Spleen (tissue), 11 donors: Measurements from ENCODE around the gene CPLX3. TPM values are rescaled to one million over a fixed set of nuclear protein-coding genes. Genes with fewer than 3 reads are reported as not detected.

Experiments used
- DNase-seq: peaks from one replicate; pipeline ENCODE4 v3.0.0-alpha.2; 2020
- H3K27ac ChIP-seq, 8 donors: fragments of 200-600 bp; sonication (generic) in 7 of 8; 1 replicate in 4 of 8; 2 replicates in 4 of 8; pipeline versions ENCODE4 v1.5.0 to v1.8.0; 2016 to 2021; ENCODE audit warnings: inconsistent platforms in 4 of 8, mild to moderate bottlenecking in 4 of 8, moderate library complexity in 1 of 8
- H3K27me3 ChIP-seq, 7 donors: fragments of 200-600 bp; sonication (generic) in 6 of 7; replicated peaks in 1 of 7; 1 replicate in 4 of 7; 2 replicates in 3 of 7; pipeline versions ENCODE4 v1.5.0 to v1.8.0; 2016 to 2021; ENCODE audit warnings: inconsistent platforms in 3 of 7, mild to moderate bottlenecking in 1 of 7
- H3K36me3 ChIP-seq, 6 donors: fragments of 200-600 bp; sonication (generic) in 5 of 6; 1 replicate in 4 of 6; 2 replicates in 2 of 6; pipeline versions ENCODE4 v1.5.0 to v1.8.0; 2016 to 2021; ENCODE audit warnings: inconsistent platforms in 2 of 6
- H3K4me1 ChIP-seq, 6 donors: fragments of 200-600 bp; sonication (generic) in 5 of 6; 1 replicate in 3 of 6; 2 replicates in 3 of 6; pipeline versions ENCODE4 v1.5.0 to v1.8.0; 2016 to 2021; ENCODE audit warnings: inconsistent platforms in 3 of 6
- H3K4me3 ChIP-seq, 8 donors: fragments of 200-600 bp; sonication (generic) in 7 of 8; 1 replicate in 4 of 8; 2 replicates in 4 of 8; pipeline versions ENCODE4 v1.5.0 to v1.8.0; 2016 to 2021; ENCODE audit warnings: inconsistent platforms in 4 of 8, mild to moderate bottlenecking in 4 of 8, moderate library complexity in 2 of 8
- H3K9me3 ChIP-seq, 8 donors: fragments of 200-600 bp; sonication (generic) in 7 of 8; 1 replicate in 4 of 8; 2 replicates in 4 of 8; pipeline versions ENCODE4 v1.5.0 to v1.8.0; 2016 to 2021; ENCODE audit warnings: inconsistent platforms in 4 of 8
- CTCF ChIP-seq, 11 experiments: fragments of 200-600 bp in 7 of 11; fragments of 450-650 bp in 4 of 11; sonication (generic) in 4 of 11; IDR thresholded peaks in 8 of 11; conservative IDR thresholded peaks in 3 of 11; 1 replicate in 7 of 11; 2 replicates in 4 of 11; pipeline versions ENCODE4 v1.4.0 to v1.8.0; 2016 to 2021; ENCODE audit warnings: antibody characterized with exemption in 11 of 11, inconsistent platforms in 4 of 11, mild to moderate bottlenecking in 1 of 11
- POLR2A ChIP-seq, 3 donors: fragments of 450-650 bp; IDR thresholded peaks; one replicate each; pipeline ENCODE4 v1.5.1; 2017; ENCODE audit warnings: antibody characterized with exemption in 3 of 3, mild to moderate bottlenecking in 1 of 3
- POLR2AphosphoS5 ChIP-seq, 3 donors: sonication (generic); formaldehyde crosslinking; IDR thresholded peaks; one replicate each; pipeline ENCODE4 v1.5.1; 2017; ENCODE audit warnings: antibody characterized with exemption in 3 of 3
- WGBS, 5 donors: extraction: QIAGEN DNeasy Blood & Tissue Kit in 3 of 5; methylation state at CpG; one replicate each; pipeline versions ENCODE4 v1.1.5 to v1.1.7; 2013 to 2018; 5-methylcytosine and 5-hydroxymethylcytosine counted together
- intact Hi-C: fragments of 100-400 bp; cut with DNase I; formaldehyde crosslinking; loops from one replicate; pipeline ENCODE4 v1.15.0; 2023; ENCODE audit warnings: low total_unique reads
- polyA plus RNA-seq, 3 donors: library from polyadenylated mRNA; stranded (reverse); fragments of 200-250 nt; gene quantifications; one replicate each; pipeline ENCODE4 v1.2.1, GENCODE V29; 2013
- total RNA-seq, 7 donors: library from RNA; depleted of rRNA in 3 of 7; stranded (reverse); fragments of >200 nt in 3 of 7; fragmentation: NEBNext Ultra II Directional in 4 of 7; extraction: Animal tissue kit (Norgen Biotek cat#: 25700) in 4 of 7; gene quantifications; one replicate each; pipeline versions ENCODE4 v1.1.0 to v1.2.1, GENCODE V29; 2016 to 2021
- donor health status: healthy with polysubstance abuse.
- donor health status: DM: no; HTN: no; CAD: no; lungs with moderate emphysema.
- donor health status: DM: no; HTN: no; CAD: no.
- donor health status: Bipolar disorder and iron deficiency.
- donor health status: healthy.
- donor health status: DM: no; HTN: no; CAD: no.
- donor health status: DM: yes; HTN: yes; CAD: no.

CPLX3 gene
- total and polyA plus RNA-seq, 10 donors, result 17.7 to 207 (median 39.1) TPM

- peaks cover 0 to 55% (median 44%) of the 10 kb centered on the region in 6 donors for H3K36me3 ChIP-seq
- 69 to 87% (median 77%) methylated on average over 6 of the region's 6 CpGs for WGBS, 5 donors
- TF ChIP-seq CTCF (IDR thresholded peaks at IDR 0.05 in 8 of 11, conservative IDR thresholded peaks at IDR 0.05 in 3 of 11) (no peak), POLR2AphosphoS5 (IDR thresholded peaks at IDR 0.05) (peak in 2 of 3 donors; percentile 54 to 67), POLR2A (IDR thresholded peaks at IDR 0.05) (no peak)
- H3K4me1 ChIP-seq, result peaks cover 7 to 41% (median 15%) of the 10 kb centered on the region in 6 donors
- no peaks in the 10 kb centered on the region for H3K27me3 ChIP-seq
- H3K4me3 ChIP-seq, result no peak overlapping the region
- H3K9me3 ChIP-seq, result no peaks in the 10 kb centered on the region
- peak overlapping the region in 2 of 8 donors; percentile 23 to 40 for H3K27ac ChIP-seq
- intact Hi-C loops, result loop anchor here (5.0 kb wide), 1 partner anchor 38 kb away; no protein-coding TSS in a partner anchor
- DNase-seq, result no peak
These were observed 21.5 kb upstream of the CPLX3 start for GRCh38 chr15:74804935-74805334.

- H3K27ac ChIP-seq, result peak overlapping the region in 1 of 8 donors; percentile 45
- no peaks in the 10 kb centered on the region for H3K9me3 ChIP-seq
- TF ChIP-seq POLR2AphosphoS5 (IDR thresholded peaks at IDR 0.05) (peak in 1 of 3 donors; percentile 2), POLR2A (IDR thresholded peaks at IDR 0.05) (no peak)
- H3K27me3 ChIP-seq, result no peaks in the 10 kb centered on the region
- 70 to 87% (median 77%) methylated on average over 5 of the region's 5 CpGs for WGBS, 5 donors
- DNase-seq, result no peak
- intact Hi-C loops, result no loop called here
- peaks cover 0 to 31% (median 21%) of the 10 kb centered on the region in 6 donors for H3K36me3 ChIP-seq
- no peak overlapping the region for H3K4me3 ChIP-seq
- peaks cover 0 to 27% (median 4%) of the 10 kb centered on the region in 6 donors for H3K4me1 ChIP-seq
These were observed 19.1 kb upstream of the CPLX3 start for GRCh38 chr15:74807282-74807681.

- intact Hi-C loops, result no loop called here
These were observed 18.2 kb upstream of the CPLX3 start for GRCh38 chr15:74808078-74808839.

GRCh38 chr15:74808840-74809229 lies 17.6 kb upstream of the CPLX3 start:
- Histone ChIP-seq H3K4me1 (peaks cover 0 to 27% (median 4%) of the 10 kb centered on the region in 6 donors), H3K9me3 (no peaks in the 10 kb centered on the region), H3K27me3 (no peaks in the 10 kb centered on the region), H3K36me3 (peaks cover 0 to 16% (median 6%) of the 10 kb centered on the region in 6 donors), H3K27ac (peak overlapping the region in 1 of 8 donors; percentile 14), H3K4me3 (no peak overlapping the region)
- intact Hi-C loops, result no loop called here
- TF ChIP-seq CTCF (IDR thresholded peaks at IDR 0.05 in 8 of 11, conservative IDR thresholded peaks at IDR 0.05 in 3 of 11), result no peak
- no peak for TF ChIP-seq POLR2AphosphoS5 (IDR thresholded peaks at IDR 0.05)
- TF ChIP-seq POLR2A (IDR thresholded peaks at IDR 0.05), result no peak
- 70 to 77% (median 74%) methylated on average over 4 of the region's 4 CpGs for WGBS, 5 donors
- no peak for DNase-seq

More at GRCh38 chr15:74808078-74808839, 18.2 kb upstream of the CPLX3 start:
- Histone ChIP-seq H3K36me3 (peaks cover 0 to 21% (median 12%) of the 10 kb centered on the region in 6 donors), H3K4me1 (peaks cover 0 to 27% (median 4%) of the 10 kb centered on the region in 6 donors), H3K9me3 (no peaks in the 10 kb centered on the region), H3K27ac (peak overlapping the region in 1 of 8 donors; percentile 45), H3K27me3 (no peaks in the 10 kb centered on the region), H3K4me3 (no peak overlapping the region)
- no peak for DNase-seq
- TF ChIP-seq POLR2AphosphoS5 (IDR thresholded peaks at IDR 0.05) (peak; percentile 34 to 75 (median 42)), CTCF (IDR thresholded peaks at IDR 0.05 in 8 of 11, conservative IDR thresholded peaks at IDR 0.05 in 3 of 11) (no peak)
- WGBS, 5 donors, result 78 to 89% (median 83%) methylated on average over 18 of the region's 18 CpGs
